HG02759 (cell line): ENCODE measurements around the gene FMOD.

Experiments used
- ATAC-seq: cut with Tn5 transposase; IDR thresholded peaks from one replicate; pipeline ENCODE4 v1.9.1; 2021; ENCODE audit warnings: mild to moderate bottlenecking, moderate library complexity; ENCODE audit not compliant: unreplicated experiment

The FMOD gene

DNA sequence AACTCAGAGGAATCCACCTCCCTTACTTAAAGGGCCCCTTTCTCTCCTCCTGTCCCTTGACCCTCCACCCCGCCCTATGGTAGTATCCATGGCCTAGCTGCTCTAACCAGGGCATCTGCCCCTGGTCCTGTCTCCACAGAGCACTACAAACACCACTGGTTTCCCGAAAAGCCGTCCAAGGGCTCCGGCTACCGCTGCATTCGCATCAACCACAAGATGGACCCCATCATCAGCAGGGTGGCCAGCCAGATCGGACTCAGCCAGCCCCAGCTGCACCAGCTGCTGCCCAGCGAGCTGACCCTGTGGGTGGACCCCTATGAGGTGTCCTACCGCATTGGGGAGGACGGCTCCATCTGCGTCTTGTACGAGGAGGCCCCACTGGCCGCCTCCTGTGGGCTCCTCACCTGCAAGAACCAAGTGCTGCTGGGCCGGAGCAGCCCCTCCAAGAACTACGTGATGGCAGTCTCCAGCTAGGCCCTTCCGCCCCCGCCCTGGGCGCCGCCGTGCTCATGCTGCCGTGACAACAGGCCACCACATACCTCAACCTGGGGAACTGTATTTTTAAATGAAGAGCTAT, 43.9 kb downstream of the FMOD start:
- ATAC-seq = no peak

DNA sequence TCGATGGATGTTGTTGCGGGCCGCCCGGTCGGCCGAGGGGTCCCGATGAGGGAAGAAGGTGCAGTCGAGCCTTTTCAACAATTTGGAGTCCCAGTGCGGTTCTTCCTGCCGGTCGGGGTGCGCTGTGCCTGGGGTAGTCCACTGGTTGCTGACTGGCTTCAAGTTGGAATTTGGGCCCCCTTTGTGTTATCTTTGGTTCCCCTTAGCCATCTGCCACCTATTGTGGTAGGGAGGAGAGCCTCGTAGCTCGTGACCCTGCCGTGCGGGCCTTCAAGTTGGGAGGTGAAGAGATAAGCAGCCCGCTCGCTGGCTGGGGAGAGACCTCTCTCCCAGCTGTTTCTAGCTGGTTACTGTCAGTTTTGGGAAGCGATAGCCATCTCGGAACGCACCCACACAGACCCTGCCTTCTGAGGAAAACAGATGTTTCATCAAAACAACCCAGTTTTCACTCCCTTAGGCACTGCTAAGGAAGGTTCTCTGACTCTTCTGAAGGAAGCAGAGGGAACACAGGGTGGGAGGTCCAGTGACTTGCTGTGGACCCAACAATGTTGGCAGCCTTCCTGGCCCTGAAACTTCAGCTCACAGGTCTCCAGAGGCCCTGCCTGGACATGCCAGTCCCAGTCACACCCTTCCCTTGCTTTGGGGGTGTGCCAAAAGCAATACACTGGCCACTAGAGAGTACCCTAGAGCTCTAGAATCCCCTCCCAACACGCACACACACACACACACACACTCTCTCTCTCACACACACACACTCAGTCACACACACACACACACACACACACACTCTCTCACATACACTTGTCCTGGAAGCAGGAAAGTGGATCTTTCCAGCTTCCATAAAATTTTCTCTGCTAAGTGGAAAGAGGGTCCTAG, 44.6 kb downstream of the FMOD start:
- ATAC-seq = no peak

DNA sequence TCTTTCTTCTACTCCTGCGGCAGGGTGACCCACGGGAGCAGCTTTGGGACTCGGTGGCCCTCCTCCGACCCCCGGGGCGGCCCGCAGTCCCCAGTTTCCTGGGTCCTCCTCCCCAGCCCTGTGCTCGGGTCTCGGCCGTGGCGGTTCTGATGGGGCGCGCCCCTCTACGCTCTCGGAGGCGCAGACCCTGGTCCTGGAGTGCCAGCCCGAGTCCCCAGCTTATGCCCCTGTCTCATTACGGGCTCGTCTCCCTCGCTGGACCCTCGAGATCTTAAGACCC, 45.2 kb downstream of the FMOD start:
- peak; percentile 1 for ATAC-seq

DNA sequence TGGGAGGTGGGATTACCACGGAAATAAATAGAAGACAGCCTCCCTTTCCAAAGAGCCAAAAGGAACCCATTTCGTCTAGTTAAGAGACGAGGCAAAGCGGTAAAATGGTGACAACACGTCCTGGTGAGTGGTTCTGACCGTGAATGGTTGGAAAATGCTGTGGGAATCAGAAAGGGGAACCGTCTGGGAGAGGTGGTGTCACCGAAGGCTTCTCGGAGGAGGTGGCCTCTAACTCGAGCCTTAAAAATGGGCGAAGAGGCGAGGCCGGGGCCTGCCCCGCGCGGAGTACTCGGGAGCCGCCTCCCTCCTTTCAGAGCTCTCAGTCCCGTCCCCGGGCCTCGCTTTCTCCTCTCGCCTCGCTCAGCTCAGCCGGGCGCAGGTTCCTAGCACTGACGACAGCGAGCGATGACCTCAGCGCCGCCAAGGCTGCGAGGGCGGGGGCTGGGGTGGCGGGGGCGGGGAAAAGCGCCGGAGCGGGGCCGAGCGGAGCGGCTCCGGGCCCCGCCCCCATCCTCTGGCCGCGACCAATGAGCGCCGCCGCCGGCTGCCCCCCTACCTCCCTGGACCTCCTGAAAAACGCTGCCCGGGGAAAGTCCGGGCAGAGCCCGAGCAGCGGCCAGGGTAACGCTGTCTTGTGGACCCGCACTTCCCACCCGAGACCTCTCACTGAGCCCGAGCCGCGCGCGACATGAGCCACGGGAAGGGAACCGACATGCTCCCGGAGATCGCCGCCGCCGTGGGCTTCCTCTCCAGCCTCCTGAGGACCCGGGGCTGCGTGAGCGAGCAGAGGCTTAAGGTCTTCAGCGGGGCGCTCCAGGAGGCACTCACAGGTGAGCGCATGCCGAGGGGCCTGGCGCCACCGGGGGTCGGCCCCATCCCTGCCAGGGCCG, 45.8 kb downstream of the FMOD start, which contains the start of gene BTG2:
Gene BTG2, plus strand, starts transcription at position 601 of the 890 bp plus-strand sequence. Its CDS starts 88 bp downstream, at position 689.
- peak; percentile 79 for ATAC-seq

DNA sequence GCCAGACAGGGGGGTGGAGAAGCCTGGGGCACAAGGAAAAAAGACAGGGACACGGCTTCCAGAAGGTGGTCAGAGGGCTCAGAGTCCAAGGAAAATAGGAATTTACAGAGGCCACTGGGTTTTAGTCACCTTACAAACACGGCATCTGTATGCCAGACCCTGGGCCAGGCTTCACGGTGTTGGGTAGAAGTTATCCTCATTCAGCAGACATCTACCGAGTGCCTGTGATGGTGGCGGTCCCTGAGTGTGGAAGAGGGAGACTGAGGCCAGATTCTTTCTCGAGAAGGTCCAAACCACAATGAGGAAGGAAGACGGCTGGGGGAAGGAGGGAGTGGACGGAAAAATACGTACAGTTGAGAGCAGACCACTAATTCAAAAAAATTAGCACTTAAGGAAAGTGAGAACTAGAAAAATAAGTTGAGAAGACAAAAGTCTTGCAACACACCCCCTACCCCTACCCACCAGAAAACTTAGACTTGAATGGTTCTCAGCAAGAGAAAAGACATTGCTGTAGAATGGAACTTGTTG, 46.5 kb downstream of the FMOD start:
- ATAC-seq = no peak

DNA sequence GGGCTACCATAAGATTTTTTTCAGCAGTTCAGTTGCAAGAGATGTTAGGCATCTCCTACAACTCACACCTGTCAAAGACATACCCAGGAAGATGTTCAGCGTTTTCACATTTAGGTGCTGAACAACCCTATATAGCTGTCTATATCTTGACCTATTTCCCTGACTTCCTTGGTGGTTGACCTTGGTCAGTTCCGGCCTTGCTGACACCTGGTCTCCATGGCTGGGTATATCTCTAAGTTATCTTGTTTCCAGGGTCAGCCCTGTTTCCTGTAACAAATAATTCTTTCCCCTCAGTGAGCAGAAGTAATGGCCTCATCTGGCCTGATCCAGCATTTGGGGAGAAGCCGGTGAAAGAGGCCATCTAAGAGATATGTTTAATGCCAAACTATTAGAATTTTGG, 48.0 kb downstream of the FMOD start:
- no peak for ATAC-seq

DNA sequence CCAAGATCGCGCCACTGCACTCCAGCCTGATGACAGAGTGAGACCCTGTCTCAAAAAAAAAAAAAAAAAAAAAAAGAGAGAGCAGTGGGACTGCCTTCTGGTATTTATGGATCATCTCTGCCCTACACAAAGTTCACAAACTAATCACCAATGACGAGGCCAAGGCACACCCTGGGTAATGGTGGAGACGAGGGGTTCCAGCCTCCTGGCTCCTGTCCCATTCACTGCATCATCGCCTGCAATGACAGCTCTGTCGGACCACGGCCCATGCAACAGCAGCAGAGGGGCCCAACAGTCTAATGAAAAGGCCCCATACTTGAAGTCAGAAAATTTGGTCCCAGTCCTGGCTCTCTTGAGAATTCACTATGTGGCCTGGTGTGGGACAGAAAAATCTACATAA, 48.5 kb downstream of the FMOD start:
- ATAC-seq = no peak

DNA sequence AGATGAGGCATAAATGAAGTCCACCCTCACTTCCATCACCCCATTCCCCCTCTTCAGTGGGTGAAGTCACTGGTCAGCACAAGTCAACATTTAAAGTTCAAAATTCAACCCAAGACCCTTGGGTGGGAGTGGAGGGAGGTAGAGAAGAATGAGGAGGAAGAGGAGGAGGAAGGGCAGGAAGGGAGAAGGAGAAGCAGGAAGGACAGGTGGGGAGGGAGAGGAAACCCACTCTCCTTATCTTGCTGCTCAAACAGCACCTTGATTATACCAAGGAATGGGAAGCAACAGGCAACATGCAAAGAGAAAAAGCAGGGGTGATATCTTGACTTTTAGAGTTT, 49.6 kb downstream of the FMOD start:
- no peak for ATAC-seq

DNA sequence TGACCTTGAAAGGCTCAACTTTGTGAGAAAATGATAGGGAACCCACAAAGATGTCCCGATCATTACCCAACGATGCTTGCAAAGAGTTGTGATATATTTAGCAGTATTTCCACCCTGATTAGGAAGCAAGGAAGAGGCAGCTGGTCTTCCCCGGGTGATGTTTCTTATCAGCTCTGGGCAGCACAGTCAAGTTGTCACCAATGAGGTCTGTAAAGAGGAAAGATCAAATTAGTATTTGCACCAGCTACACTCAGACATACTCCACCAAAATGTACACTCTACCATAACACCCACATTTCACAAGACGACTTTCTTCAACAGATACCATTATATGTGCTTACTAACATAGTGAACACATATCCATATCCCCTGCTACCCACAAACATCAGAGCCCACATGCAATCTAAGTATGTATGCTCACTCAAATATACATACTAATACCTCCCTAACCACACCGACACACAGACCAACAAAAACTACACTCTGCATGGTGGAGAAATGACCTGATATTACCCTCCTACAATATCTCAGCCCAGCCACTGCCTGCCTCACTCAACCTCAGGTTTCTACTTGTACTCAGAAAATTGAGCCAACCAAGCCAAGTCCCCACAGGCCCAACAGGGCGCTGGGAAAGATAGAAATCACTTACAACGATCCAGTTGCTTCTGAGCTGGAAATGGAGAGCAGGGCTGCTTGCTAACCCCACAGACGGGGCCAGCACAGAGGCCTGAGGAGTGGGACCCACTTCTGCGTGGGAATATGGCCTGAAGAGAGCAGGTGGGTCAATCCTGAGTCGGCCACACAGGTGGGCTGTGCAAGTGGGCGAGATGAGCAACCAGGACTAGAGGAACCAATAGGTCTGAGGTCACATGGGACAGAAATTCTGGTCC, 50.2 kb downstream of the FMOD start:
- no peak for ATAC-seq

DNA sequence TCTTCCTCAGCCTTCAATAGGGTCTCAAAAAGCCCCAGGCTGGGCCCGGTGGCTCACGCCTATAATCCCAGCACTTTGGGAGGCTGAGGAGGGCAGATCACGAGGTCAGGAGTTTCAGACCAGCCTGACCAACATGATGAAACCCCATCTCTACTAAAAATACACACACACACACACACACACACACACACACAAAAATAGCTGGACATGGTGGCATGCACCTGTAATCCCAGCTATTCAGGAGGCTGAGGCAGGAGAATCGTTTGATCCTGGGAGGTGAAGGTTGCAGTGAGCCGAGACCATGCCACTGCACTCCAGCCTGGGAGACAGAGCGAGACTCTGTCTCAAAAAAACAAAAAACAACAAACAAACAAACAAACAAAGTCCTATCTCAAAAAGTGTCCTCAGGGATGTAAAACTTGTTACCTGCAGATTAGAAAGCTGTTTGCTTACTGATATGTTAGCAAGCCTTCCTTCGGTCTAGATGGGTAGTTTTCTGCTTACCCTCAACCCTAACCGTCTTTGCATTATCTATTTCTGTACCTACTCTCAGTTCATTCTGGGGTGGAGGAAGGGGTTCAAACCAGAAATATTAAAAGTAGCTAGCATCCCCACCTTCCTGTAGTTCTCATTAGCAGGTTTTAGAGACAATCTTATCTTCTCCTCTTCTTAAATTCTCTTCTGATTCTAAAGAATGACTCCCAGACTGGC, 51.0 kb downstream of the FMOD start:
- peak; percentile 35 for ATAC-seq

DNA sequence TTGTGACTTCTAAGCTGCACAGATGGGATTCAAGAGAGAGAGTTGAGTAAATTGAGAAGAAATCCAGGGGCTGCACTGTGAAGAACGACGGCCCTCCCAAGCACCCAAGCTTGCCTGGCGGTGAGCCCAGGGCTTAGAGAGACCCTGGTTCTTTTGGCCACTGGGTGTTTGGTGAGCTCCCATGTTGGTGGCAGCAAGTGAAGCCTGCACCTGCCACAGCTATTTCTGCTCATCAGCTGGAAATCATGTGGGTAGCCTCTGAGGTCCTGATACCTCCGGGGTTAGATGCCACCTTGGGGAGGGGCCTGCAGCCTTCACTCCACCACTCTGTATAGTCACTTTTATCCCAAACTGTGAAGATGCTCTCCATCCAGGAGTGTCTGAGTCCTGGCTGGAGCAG, 51.8 kb downstream of the FMOD start:
- ATAC-seq = peak; percentile 55

DNA sequence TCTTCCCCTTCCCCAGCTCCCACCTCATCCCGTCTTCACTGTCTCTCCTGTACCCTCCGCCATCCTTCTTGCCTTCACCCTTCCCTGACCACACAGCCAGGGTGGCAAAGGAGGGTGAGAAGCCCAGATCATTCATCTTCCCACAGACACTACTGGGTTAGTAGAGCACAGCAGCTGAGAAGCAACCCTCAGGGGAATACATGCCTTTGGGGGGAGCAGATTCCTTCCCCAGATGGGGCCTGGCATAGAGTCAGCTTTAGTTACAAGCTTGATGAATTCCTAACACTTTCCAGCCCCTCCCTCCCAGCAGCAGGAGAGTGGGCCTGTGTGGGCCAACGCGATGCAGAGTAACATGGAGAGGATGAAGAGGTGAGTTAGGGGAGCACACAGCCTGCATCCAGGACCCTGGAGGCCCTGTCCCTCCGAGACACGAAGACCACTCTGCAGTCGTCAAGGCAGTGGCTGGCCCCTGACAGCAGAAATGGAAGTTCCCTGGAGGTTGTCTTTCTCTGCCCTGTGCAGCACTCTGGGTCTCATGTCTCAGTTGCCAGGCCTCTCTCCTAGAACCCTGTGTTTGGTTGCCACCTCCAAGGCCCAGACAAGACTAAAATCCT, 54.4 kb downstream of the FMOD start:
- ATAC-seq = no peak

DNA sequence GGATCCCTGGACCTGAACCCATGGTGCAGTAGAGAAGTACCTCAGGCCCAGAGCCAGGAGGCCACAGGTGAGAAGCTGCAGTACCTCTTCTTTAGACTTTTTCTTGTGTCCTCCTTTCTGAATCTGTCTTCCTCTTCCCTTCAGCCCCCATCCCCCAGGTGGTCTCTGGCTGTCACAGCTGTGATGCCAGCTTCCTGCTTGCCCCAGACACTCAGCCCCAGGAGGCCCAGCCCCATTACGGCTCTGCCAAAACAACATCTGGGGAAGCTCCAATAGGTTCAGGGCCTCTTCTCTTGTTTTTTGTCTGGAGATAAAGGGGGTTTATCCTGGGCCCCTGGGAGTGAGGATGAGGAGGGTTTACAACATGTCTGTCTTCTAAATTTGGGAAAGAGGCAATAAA, 55.1 kb downstream of the FMOD start:
- no peak for ATAC-seq

DNA sequence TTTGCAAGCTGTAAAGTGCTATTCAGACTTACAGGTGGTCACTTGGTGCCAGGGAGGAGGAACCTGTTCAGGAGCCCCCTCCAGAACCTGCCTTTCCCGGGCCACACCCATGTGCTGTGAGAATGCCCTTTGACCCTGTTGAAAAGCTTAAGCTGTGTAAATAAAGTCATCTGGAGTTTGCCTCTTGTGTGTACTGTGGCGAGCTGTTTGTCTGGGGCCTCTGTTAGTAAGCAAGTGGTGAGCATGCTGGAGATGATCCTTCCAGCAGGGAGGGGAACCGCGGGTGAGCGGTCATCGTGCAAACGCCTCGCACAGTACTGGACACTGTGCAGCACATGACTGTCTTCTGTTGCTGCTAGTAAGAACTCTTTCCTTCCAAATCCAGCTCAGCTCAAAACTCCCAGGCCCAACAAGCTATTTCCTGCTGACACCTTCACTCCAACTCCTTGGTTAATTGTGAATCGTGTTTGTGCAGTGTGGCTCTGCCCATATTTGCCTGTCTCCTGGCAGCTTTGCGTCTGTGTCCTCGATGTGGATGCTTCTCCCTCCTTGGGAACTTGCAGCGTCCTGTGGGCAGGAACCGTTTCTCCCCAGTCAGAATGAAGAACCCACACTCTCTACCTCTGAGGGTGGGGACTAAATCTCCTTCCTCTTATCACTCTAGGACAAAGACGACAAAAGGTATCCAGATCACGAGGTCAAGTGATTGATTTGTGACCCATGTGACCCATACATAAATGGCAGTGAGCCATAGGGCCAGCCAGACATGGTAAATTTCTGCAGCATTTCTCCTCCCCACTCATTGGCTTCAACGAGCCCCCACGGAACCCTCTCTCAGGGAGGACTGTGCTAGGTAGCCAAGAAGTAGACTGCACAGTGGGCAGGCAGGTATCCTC, 59.5 kb downstream of the FMOD start:
- ATAC-seq = no peak
